Neuronal stem cell (in vitro differentiated cells): ENCODE data around the gene LAPTM4A.

Experiments used
- DNase-seq: peaks from one replicate; pipeline ENCODE4 v3.0.0-alpha.2; 2013; ENCODE audit warnings: low spot score
- H2AFZ ChIP-seq: one replicate; pipeline ENCODE4 v1.6.1; 2013; ENCODE audit warnings: mild to moderate bottlenecking, low read length, inconsistent platforms
- H2AK5ac ChIP-seq: 2 replicates; pipeline ENCODE4 v1.6.1; 2013; ENCODE audit warnings: low read depth, mild to moderate bottlenecking, inconsistent platforms, low read length, moderate library complexity, mixed read lengths
- H2BK120ac ChIP-seq: 2 replicates; pipeline ENCODE4 v1.6.1; 2013; ENCODE audit warnings: low read depth, mild to moderate bottlenecking, inconsistent platforms, low read length, moderate library complexity, mixed read lengths
- H2BK12ac ChIP-seq: one replicate; pipeline ENCODE4 v1.6.1; 2013; ENCODE audit warnings: low read length, inconsistent platforms
- H2BK15ac ChIP-seq: 2 replicates; pipeline ENCODE4 v1.6.1; 2013; ENCODE audit warnings: mild to moderate bottlenecking, low read length, inconsistent platforms, mixed read lengths
- H2BK5ac ChIP-seq: one replicate; pipeline ENCODE4 v1.6.1; 2013; ENCODE audit warnings: inconsistent platforms, mild to moderate bottlenecking, low read length, moderate library complexity
- H3K14ac ChIP-seq: one replicate; pipeline ENCODE4 v1.6.1; 2013; ENCODE audit warnings: low read length, inconsistent platforms
- H3K18ac ChIP-seq: 2 replicates; pipeline ENCODE4 v1.6.1; 2013; ENCODE audit warnings: low read length, inconsistent platforms
- H3K23ac ChIP-seq: 2 replicates; pipeline ENCODE4 v1.6.1; 2013; ENCODE audit warnings: low read depth, mild to moderate bottlenecking, mixed read lengths, low read length, inconsistent platforms; ENCODE audit not compliant: poor library complexity
- H3K27ac ChIP-seq: replicated peaks from 3 replicates; pipeline ENCODE4 v1.5.1; 2013; ENCODE audit warnings: low read length, inconsistent platforms
- H3K27me3 ChIP-seq, 3 experiments: 2 replicates each; pipeline ENCODE4 v1.6.1; 2013; ENCODE audit warnings: low read length in 3 of 3, mild to moderate bottlenecking in 2 of 3, inconsistent platforms in 1 of 3, low read depth in 1 of 3, mixed read lengths in 1 of 3, moderate library complexity in 1 of 3; ENCODE audit not compliant: control insufficient read depth in 3 of 3, insufficient read depth in 3 of 3
- H3K36me3 ChIP-seq, 2 donors: replicated peaks in 1 of 2; 2 replicates each; pipeline ENCODE4 v1.6.1; 2013; ENCODE audit warnings: low read length in 2 of 2; ENCODE audit not compliant: control insufficient read depth in 2 of 2, insufficient read depth in 2 of 2
- H3K4ac ChIP-seq: 2 replicates; pipeline ENCODE4 v1.6.1; 2013; ENCODE audit warnings: inconsistent platforms, mild to moderate bottlenecking, low read length, moderate library complexity
- H3K4me1 ChIP-seq, 2 donors: 1 replicate in 1 of 2; 2 replicates in 1 of 2; pipeline ENCODE4 v1.6.1; 2013; ENCODE audit warnings: low read length in 2 of 2, low read depth in 1 of 2; ENCODE audit not compliant: control insufficient read depth in 2 of 2, insufficient read depth in 1 of 2
- H3K4me2 ChIP-seq: one replicate; pipeline ENCODE4 v1.6.1; 2013; ENCODE audit warnings: mild to moderate bottlenecking, low read length, inconsistent platforms; ENCODE audit not compliant: insufficient read depth, poor library complexity, severe bottlenecking
- H3K4me3 ChIP-seq, 2 donors: 2 replicates each; pipeline ENCODE4 v1.5.1; 2013; ENCODE audit warnings: low read length in 2 of 2, mild to moderate bottlenecking in 2 of 2, inconsistent platforms in 1 of 2, moderate library complexity in 1 of 2
- H3K79me1 ChIP-seq: one replicate; pipeline ENCODE4 v1.6.1; 2013; ENCODE audit warnings: low read depth, mild to moderate bottlenecking, inconsistent platforms, low read length, moderate library complexity
- H3K9ac ChIP-seq: one replicate; pipeline ENCODE4 v1.6.1; 2013; ENCODE audit warnings: mild to moderate bottlenecking, low read depth, low read length, inconsistent platforms; ENCODE audit not compliant: poor library complexity
- H3K9me3 ChIP-seq, 2 donors: replicated peaks in 1 of 2; 2 replicates each; pipeline versions ENCODE3 to v1.6.1; 2013; ENCODE audit warnings: low read length in 2 of 2, mild to moderate bottlenecking in 2 of 2, inconsistent platforms in 1 of 2, low read depth in 1 of 2, mixed read lengths in 1 of 2, moderate library complexity in 1 of 2; ENCODE audit not compliant: control insufficient read depth in 2 of 2, insufficient read depth in 1 of 2
- H4K8ac ChIP-seq: one replicate; pipeline ENCODE4 v1.6.1; 2013; ENCODE audit warnings: low read depth, mild to moderate bottlenecking, inconsistent platforms, low read length, moderate library complexity
- H4K91ac ChIP-seq: one replicate; pipeline ENCODE4 v1.6.1; 2013; ENCODE audit warnings: low read length, low read depth, mild to moderate bottlenecking, inconsistent platforms; ENCODE audit not compliant: poor library complexity
- WGBS, 2 donors: extraction: QIAGEN DNeasy Blood & Tissue Kit; methylation state at CpG; one replicate each; pipeline ENCODE4 v1.1.7; 2013; ENCODE audit warnings: missing lambda C conversion rate in 2 of 2, mixed read lengths in 1 of 2; ENCODE audit not compliant: insufficient read length in 2 of 2, insufficient replicate concordance in 1 of 2; ENCODE audit errors: extremely low coverage in 2 of 2; 5-methylcytosine and 5-hydroxymethylcytosine counted together

LAPTM4A gene

DNA sequence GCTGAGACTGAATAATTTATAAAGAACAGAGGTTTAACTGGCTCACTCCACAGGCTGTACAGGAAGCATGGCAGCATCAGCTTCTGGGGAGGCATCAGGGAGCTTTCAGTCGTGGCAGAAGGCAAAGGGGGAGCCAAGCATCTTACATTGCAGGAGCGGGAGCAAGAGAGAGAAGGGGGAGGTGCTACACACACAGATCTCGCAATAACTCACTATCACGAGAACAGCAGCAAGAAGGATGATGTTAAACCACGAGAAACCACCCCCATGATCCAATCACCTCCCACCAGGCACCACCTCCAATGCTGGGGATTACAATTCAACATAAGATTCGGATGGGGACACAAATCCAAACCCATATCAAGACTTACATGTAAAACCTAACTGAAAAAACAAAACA lies 21.2 kb downstream of the LAPTM4A start:
- DNase-seq, result no peak
- no CpG with 5 or more reads among the region's 6 CpGs for WGBS, 2 donors
- Histone ChIP-seq H3K4ac (no peak overlapping the region), H3K27me3 (no peaks in the 10 kb centered on the region), H3K79me1 (no peaks in the 10 kb centered on the region), H2AK5ac (no peak overlapping the region), H4K91ac (no peak overlapping the region), H2BK5ac (no peak overlapping the region), H3K23ac (no peak overlapping the region), H3K36me3 (peaks cover 20 to 84% of the 10 kb centered on the region in 2 donors), H3K27ac (no peak overlapping the region), H2AFZ (no peak overlapping the region), H3K4me1 (no peaks in the 10 kb centered on the region), H2BK120ac (no peak overlapping the region), H2BK15ac (no peak overlapping the region), H3K14ac (no peak overlapping the region), H3K18ac (no peak overlapping the region), H3K4me3 (no peak overlapping the region), H3K9ac (no peak overlapping the region), H3K9me3 (peaks cover 2 to 17% of the 10 kb centered on the region in 2 donors), H3K4me2 (no peak overlapping the region), H2BK12ac (no peak overlapping the region), H4K8ac (no peak overlapping the region)

- no peak overlapping the region for H4K91ac ChIP-seq
- no peak overlapping the region for H3K4ac ChIP-seq
- no peak overlapping the region for H3K4me3 ChIP-seq
- no peak overlapping the region for H2BK5ac ChIP-seq
- peaks cover 2 to 61% of the 10 kb centered on the region in 2 donors for H3K36me3 ChIP-seq
- H2AFZ ChIP-seq, result no peak overlapping the region
- H3K27me3 ChIP-seq, result no peaks in the 10 kb centered on the region
- no peaks in the 10 kb centered on the region for H3K79me1 ChIP-seq
- H3K4me2 ChIP-seq, result no peak overlapping the region
- H3K14ac ChIP-seq, result no peak overlapping the region
- H3K23ac ChIP-seq, result no peak overlapping the region
- H3K27ac ChIP-seq, result no peak overlapping the region
- H3K9ac ChIP-seq, result no peak overlapping the region
- H2BK12ac ChIP-seq, result no peak overlapping the region
- WGBS, 2 donors, result no CpG with 5 or more reads among the region's 3 CpGs
- no peak for DNase-seq
- H3K9me3 ChIP-seq, result peaks cover 2 to 17% of the 10 kb centered on the region in 2 donors
- H2BK120ac ChIP-seq, result no peak overlapping the region
- H3K18ac ChIP-seq, result no peak overlapping the region
- no peaks in the 10 kb centered on the region for H3K4me1 ChIP-seq
- H2AK5ac ChIP-seq, result no peak overlapping the region
- H4K8ac ChIP-seq, result no peak overlapping the region
- H2BK15ac ChIP-seq, result no peak overlapping the region
Measured at GRCh38 chr2:20027705-20028434, 23.6 kb downstream of the LAPTM4A start.

- Histone ChIP-seq H3K4me2 (no peak overlapping the region), H3K27me3 (no peaks in the 10 kb centered on the region), H3K4me3 (no peak overlapping the region), H2BK5ac (no peak overlapping the region), H2BK12ac (no peak overlapping the region), H3K4me1 (no peaks in the 10 kb centered on the region), H2BK120ac (no peak overlapping the region), H2BK15ac (no peak overlapping the region), H3K4ac (no peak overlapping the region), H3K36me3 (peaks cover 2 to 55% of the 10 kb centered on the region in 2 donors), H3K23ac (no peak overlapping the region), H3K27ac (no peak overlapping the region), H4K91ac (no peak overlapping the region), H3K14ac (no peak overlapping the region), H4K8ac (no peak overlapping the region), H3K18ac (no peak overlapping the region), H3K9me3 (peaks cover 2 to 18% of the 10 kb centered on the region in 2 donors), H3K9ac (no peak overlapping the region), H3K79me1 (no peaks in the 10 kb centered on the region), H2AFZ (no peak overlapping the region), H2AK5ac (no peak overlapping the region)
- WGBS, 2 donors, result no CpG with 5 or more reads among the region's 4 CpGs
- DNase-seq, result no peak
Measured at GRCh38 chr2:20027260-20027677, 24.2 kb downstream of the LAPTM4A start.

GRCh38 chr2:20025065-20025786 lies 26.2 kb downstream of the LAPTM4A start:
- no peak overlapping the region for H3K18ac ChIP-seq
- no peaks in the 10 kb centered on the region for H3K79me1 ChIP-seq
- no peak overlapping the region for H3K4me2 ChIP-seq
- H2BK15ac ChIP-seq, result no peak overlapping the region
- H2AK5ac ChIP-seq, result no peak overlapping the region
- no peak overlapping the region for H2BK12ac ChIP-seq
- H3K27me3 ChIP-seq, result no peaks in the 10 kb centered on the region
- H2BK5ac ChIP-seq, result no peak overlapping the region
- no CpG with 5 or more reads among the region's 3 CpGs for WGBS, 2 donors
- H3K4me3 ChIP-seq, result no peak overlapping the region
- no peak overlapping the region for H3K27ac ChIP-seq
- no peak overlapping the region for H3K14ac ChIP-seq
- H4K91ac ChIP-seq, result no peak overlapping the region
- no peak for DNase-seq
- no peak overlapping the region for H3K23ac ChIP-seq
- no peak overlapping the region for H2BK120ac ChIP-seq
- no peaks in the 10 kb centered on the region for H3K4me1 ChIP-seq
- peaks cover under 1 to 34% of the 10 kb centered on the region in 2 donors for H3K36me3 ChIP-seq
- H2AFZ ChIP-seq, result no peak overlapping the region
- H3K4ac ChIP-seq, result no peak overlapping the region
- H4K8ac ChIP-seq, result no peak overlapping the region
- H3K9me3 ChIP-seq, result peaks cover 1 to 23% of the 10 kb centered on the region in 2 donors
- H3K9ac ChIP-seq, result no peak overlapping the region
